Kidney epithelial cell (primary cell): ENCODE data around the gene IQCE. TPM values are rescaled to one million over a fixed set of nuclear protein-coding genes. Genes with fewer than 3 reads are reported as not detected.

ENCODE experiments used
- DNase-seq: peaks from one replicate; pipeline ENCODE4 v3.0.0-alpha.2; 2010; ENCODE audit warnings: low read depth
- H3K27me3 ChIP-seq: 2 replicates; pipeline ENCODE4 v1.6.0; 2011; ENCODE audit warnings: low read length; ENCODE audit not compliant: control insufficient read depth, insufficient read depth
- H3K36me3 ChIP-seq: 2 replicates; pipeline ENCODE4 v1.5.1; 2011; ENCODE audit warnings: low read length; ENCODE audit not compliant: control insufficient read depth, insufficient read depth
- H3K4me3 ChIP-seq: 2 replicates; pipeline ENCODE4 v1.5.1; 2011; ENCODE audit warnings: low read depth, mild to moderate bottlenecking, control low read depth, low read length
- CTCF ChIP-seq: IDR thresholded peaks from 2 replicates; pipeline ENCODE4 v1.5.1; 2011; ENCODE audit warnings: mild to moderate bottlenecking, moderate library complexity, low read length, control low read depth, inconsistent platforms; ENCODE audit not compliant: insufficient read depth, poor library complexity, severe bottlenecking
- total RNA-seq: library from RNA; depleted of rRNA; stranded (reverse); fragments of >200 nt; gene quantifications from 2 replicates; pipeline ENCODE4 v1.2.3, GENCODE V29; 2015

Gene IQCE
- total RNA-seq, 1 donor from 2014 or later = 18.0 TPM

DNA sequence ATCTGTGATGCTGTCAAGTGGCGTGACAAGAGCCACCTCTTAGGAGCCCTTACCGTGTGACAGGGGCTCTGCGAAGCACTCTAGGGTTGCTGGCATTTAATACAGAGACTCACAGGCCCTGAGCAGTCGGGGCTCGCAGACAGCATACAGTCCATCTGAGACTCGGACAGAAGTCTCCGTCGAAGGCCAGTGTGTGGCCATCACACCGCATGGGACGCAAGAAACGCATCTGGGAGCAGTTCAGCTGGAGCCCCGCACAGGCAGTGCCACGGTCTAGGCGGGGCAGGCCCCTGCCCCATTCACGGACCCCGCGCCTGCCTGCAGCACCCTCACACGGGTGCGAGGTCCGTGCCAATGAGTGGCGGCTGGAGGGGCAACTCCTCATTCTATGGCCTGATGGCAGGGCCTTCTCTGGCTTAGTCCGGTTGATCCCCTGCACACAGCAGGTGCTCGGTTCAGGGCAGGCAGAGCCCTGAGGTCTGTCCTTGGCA, 33.6 kb downstream of the IQCE start:
- H3K36me3 ChIP-seq = peaks cover 3% of the 10 kb centered on the region

DNA sequence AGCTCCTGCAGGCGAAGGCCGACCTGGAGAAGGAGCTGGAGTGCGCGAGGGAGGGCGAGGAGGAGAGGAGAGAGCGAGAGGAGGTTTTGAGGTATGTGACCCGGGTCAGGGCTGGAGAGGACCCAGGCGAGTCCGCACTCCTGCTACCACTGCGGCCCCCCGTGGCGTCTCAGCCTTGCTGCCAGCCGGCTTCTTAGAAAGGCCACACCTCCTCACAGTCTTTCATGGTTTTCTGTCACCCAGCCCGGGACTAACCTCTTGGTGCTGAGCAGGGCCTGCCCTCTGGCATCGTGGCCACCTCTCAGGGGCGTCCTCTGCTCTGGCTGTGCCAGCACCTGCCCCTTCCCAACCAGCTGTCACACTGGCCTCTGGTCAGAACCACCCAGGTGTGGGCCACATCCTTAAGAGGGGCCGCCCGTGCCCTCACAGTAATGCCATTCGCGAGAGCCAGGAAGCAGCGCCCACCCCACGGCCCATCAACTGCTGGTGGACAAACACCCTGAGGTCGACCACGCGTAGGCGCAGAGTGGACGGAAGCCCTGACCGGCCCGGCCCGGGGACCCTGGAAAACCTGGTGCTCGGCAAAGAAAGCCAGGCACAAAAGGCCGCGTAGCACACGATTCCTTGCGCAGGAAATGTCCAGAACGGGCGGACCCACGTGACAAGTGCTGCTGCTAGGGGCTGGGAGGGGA, 34.4 kb downstream of the IQCE start:
- DNase-seq = no peak
- peaks cover 3% of the 10 kb centered on the region for H3K36me3 ChIP-seq
- no peak for TF ChIP-seq CTCF
- H3K27me3 ChIP-seq = no peaks in the 10 kb centered on the region
- no peak overlapping the region for H3K4me3 ChIP-seq

More for the DNA sequence above, 33.6 kb downstream of the IQCE start:
- TF ChIP-seq CTCF = no peak
- Histone ChIP-seq H3K4me3 (no peak overlapping the region), H3K27me3 (no peaks in the 10 kb centered on the region)
- no peak for DNase-seq

DNA sequence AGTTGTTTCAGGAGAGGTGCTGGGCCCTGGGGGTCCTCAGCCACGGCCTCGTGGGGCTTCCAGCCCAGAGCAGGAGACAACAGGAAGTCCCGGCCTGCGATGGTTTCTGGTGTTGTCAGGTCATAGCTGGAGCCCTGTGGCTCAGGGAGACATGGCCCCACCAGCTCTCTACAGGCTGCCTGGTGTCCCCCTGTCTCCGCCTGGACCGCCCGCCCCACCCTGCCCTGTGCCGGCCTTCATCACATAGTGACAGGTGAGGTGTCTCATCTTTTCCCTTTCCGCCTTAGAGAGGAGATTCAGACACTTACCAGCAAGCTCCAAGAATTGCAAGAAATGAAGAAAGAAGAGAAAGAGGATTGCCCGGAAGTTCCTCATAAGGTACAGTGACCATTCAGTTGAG, 35.8 kb downstream of the IQCE start:
- no peaks in the 10 kb centered on the region for H3K27me3 ChIP-seq
- peaks cover 3% of the 10 kb centered on the region for H3K36me3 ChIP-seq
- DNase-seq = no peak
- H3K4me3 ChIP-seq = no peak overlapping the region
- TF ChIP-seq CTCF = no peak

DNA sequence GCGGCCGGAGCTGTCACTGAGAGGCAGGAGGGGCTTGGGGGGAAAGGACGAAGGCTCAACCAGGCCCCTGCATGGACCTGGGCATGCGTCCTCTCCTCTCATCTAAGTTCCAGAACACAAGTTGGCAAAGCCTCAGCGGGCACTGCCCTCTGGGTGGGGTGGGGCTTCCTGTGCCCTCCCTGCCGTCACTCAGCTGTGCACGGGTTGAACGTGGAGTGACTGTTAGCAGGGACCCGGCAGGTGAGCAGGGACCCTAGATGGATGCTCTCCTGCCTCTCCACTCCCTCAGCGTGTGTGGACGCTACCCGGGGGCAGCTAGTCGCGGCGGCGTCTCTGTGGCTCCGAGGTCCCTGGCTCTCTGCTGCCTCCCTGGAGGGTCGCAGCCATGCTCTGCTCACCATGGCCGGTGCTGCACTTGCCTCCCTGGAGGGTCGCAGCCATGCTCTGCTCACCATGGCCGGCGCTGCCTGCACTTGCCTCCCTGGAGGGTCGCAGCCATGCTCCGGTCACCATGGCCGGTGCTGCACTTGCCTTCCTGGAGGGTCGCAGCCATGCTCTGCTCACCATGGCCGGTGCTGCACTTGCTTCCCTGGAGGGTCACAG, 36.6 kb downstream of the IQCE start:
- Histone ChIP-seq H3K27me3 (no peaks in the 10 kb centered on the region), H3K36me3 (peaks cover 3% of the 10 kb centered on the region), H3K4me3 (no peak overlapping the region)
- TF ChIP-seq CTCF = no peak
- DNase-seq = no peak

DNA sequence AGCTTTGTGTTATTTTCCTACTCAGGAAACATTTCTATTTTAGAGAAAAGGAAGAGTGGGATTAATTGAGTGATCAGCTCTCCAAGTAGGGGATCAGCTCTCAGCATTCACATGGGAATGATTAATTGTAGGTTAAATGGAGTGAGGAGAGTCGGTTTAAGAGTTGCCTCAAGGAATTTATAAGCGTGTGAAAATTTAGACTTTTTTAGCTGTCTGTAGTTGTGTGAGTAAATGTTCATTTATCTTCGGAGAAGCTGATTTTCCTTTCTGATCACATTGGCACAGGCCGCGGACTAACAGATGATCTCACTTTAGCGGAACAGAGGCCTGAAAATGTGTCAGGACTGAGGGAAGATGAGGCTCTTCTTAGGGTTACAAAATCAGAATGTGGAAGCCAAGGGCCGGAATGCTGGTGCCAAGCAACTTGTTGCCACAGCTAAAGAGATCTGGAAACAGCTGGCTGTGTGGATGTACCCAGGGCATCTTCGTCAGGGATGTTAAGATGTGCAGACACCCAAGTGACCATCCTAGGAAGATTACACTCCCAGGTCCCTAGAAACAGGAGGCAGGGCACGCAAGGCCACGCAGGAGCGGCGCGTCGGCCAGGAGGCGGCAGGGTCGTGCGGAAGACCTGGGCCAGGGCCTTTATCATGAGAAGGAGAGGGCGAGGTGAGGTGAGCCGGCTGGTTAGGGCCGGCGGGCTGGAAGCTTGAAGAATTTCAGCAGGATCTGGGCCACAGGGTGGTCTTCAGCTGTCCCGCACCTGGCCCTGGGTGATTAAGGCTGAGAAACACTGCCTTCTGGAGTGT, 37.9 kb downstream of the IQCE start:
- TF ChIP-seq CTCF = no peak
- Histone ChIP-seq H3K4me3 (no peak overlapping the region), H3K27me3 (no peaks in the 10 kb centered on the region), H3K36me3 (peaks cover 4% of the 10 kb centered on the region)
- DNase-seq = no peak
